Thyroid gland (tissue), 4 donors: Measurements from ENCODE around the gene ACTN3. TPM values are rescaled to one million over a fixed set of nuclear protein-coding genes. Genes with fewer than 3 reads are reported as not detected.

Experiments used
- DNase-seq, 2 donors: peaks; one replicate each; pipeline ENCODE4 v3.0.0-alpha.2; 2019
- H3K27ac ChIP-seq, 3 donors: fragments of 200-600 bp; sonication (generic); 1 replicate in 2 of 3; 2 replicates in 1 of 3; pipeline ENCODE4 v1.5.1; 2016 to 2019; ENCODE audit warnings: mild to moderate bottlenecking in 1 of 3, moderate library complexity in 1 of 3
- H3K27me3 ChIP-seq: fragments of 200-600 bp; sonication (generic); one replicate; pipeline ENCODE4 v1.5.1; 2019
- H3K36me3 ChIP-seq, 2 donors: fragments of 200-600 bp; sonication (generic); one replicate each; pipeline ENCODE4 v1.5.1; 2016 to 2019
- H3K4me1 ChIP-seq, 2 donors: fragments of 200-600 bp; sonication (generic); one replicate each; pipeline ENCODE4 v1.5.1; 2017 to 2019
- H3K4me3 ChIP-seq, 3 donors: fragments of 200-600 bp; sonication (generic); replicated peaks in 1 of 3; 1 replicate in 2 of 3; 2 replicates in 1 of 3; pipeline ENCODE4 v1.5.1; 2016; ENCODE audit warnings: mild to moderate bottlenecking in 1 of 3
- H3K9me3 ChIP-seq: fragments of 200-600 bp; sonication (generic); one replicate; pipeline ENCODE4 v1.5.1; 2017
- CTCF ChIP-seq, 6 experiments: fragments of 200-600 bp in 3 of 6; fragments of 450-650 bp in 3 of 6; sonication (generic) in 3 of 6; IDR thresholded peaks; one replicate each; pipeline ENCODE4 v1.5.1; 2016 to 2019; ENCODE audit warnings: antibody characterized with exemption in 6 of 6, mild to moderate bottlenecking in 2 of 6, inconsistent platforms in 1 of 6, moderate library complexity in 1 of 6
- POLR2A ChIP-seq, 2 donors: fragments of 450-650 bp; IDR thresholded peaks; one replicate each; pipeline ENCODE4 v1.6.1; 2017; ENCODE audit warnings: antibody characterized with exemption in 2 of 2, mild to moderate bottlenecking in 2 of 2, moderate library complexity in 1 of 2
- WGBS, 2 donors: methylation state at CpG; one replicate each; pipeline ENCODE4 v1.1.5; 2017; 5-methylcytosine and 5-hydroxymethylcytosine counted together
- intact Hi-C: fragments of 100-400 bp; cut with DNase I; formaldehyde crosslinking; loops from one replicate; pipeline ENCODE4 v1.15.1; 2023
- total RNA-seq, 4 donors: library from RNA; depleted of rRNA; stranded (reverse); fragments of >200 nt; gene quantifications; one replicate each; pipeline ENCODE4 v1.2.3, GENCODE V29; 2016

ACTN3 gene
- total RNA-seq, 4 donors from 2014 or later: 0.27 TPM; not detected in 3

- intact Hi-C loops: no loop called here
- no peak overlapping the region for H3K27ac ChIP-seq
- H3K27me3 ChIP-seq: no peaks in the 10 kb centered on the region
- 79 to 83% methylated on average over 7 to 12 of the region's 14 CpGs for WGBS, 2 donors
- DNase-seq: no peak
- H3K4me3 ChIP-seq: no peak overlapping the region
- TF ChIP-seq POLR2A (IDR thresholded peaks at IDR 0.05): no peak
- peaks cover 8 to 9% of the 10 kb centered on the region in 2 donors for H3K4me1 ChIP-seq
- H3K9me3 ChIP-seq: no peaks in the 10 kb centered on the region
- H3K36me3 ChIP-seq: no peaks in the 10 kb centered on the region
These were observed 14.7 kb downstream of the ACTN3 start for GRCh38 chr11:66561178-66561974.

GRCh38 chr11:66561975-66562248, 15.2 kb downstream of the ACTN3 start:
- DNase-seq: no peak
- WGBS, 2 donors: 80 to 87% methylated on average over 5 to 9 of the region's 9 CpGs
- Histone ChIP-seq H3K27ac (no peak overlapping the region), H3K36me3 (no peaks in the 10 kb centered on the region), H3K9me3 (no peaks in the 10 kb centered on the region), H3K4me3 (no peak overlapping the region), H3K4me1 (peaks cover 8% of the 10 kb centered on the region in 2 donors), H3K27me3 (no peaks in the 10 kb centered on the region)
- intact Hi-C loops: no loop called here
- TF ChIP-seq POLR2A (IDR thresholded peaks at IDR 0.05): no peak

GRCh38 chr11:66562275-66562674, 15.6 kb downstream of the ACTN3 start:
- Histone ChIP-seq H3K4me1 (peaks cover 8% of the 10 kb centered on the region in 2 donors), H3K36me3 (no peaks in the 10 kb centered on the region), H3K9me3 (no peaks in the 10 kb centered on the region), H3K4me3 (no peak overlapping the region), H3K27me3 (no peaks in the 10 kb centered on the region), H3K27ac (no peak overlapping the region)
- TF ChIP-seq POLR2A (IDR thresholded peaks at IDR 0.05) (no peak), CTCF (IDR thresholded peaks at IDR 0.05) (no peak)
- WGBS, 2 donors: 80 to 90% methylated on average over 2 of the region's 2 CpGs
- intact Hi-C loops: no loop called here
- no peak for DNase-seq

- no peak overlapping the region for H3K4me3 ChIP-seq
- intact Hi-C loops: no loop called here
- no peak for TF ChIP-seq CTCF (IDR thresholded peaks at IDR 0.05)
- TF ChIP-seq POLR2A (IDR thresholded peaks at IDR 0.05): no peak
- no peak for DNase-seq
- H3K27ac ChIP-seq: no peak overlapping the region
- H3K9me3 ChIP-seq: no peaks in the 10 kb centered on the region
- peaks cover 11 to 15% of the 10 kb centered on the region in 2 donors for H3K4me1 ChIP-seq
- H3K27me3 ChIP-seq: no peaks in the 10 kb centered on the region
- no peaks in the 10 kb centered on the region for H3K36me3 ChIP-seq
- WGBS, 2 donors: 85 to 91% methylated on average over 10 to 20 of the region's 20 CpGs
These were observed 16.3 kb downstream of the ACTN3 start for GRCh38 chr11:66562907-66563583.

GRCh38 chr11:66563832-66564231, 17.1 kb downstream of the ACTN3 start:
- H3K27me3 ChIP-seq: no peaks in the 10 kb centered on the region
- no peak overlapping the region for H3K27ac ChIP-seq
- intact Hi-C loops: no loop called here
- H3K4me1 ChIP-seq: peaks cover 9 to 21% of the 10 kb centered on the region in 2 donors
- 93 to 100% methylated on average over 3 to 10 of the region's 10 CpGs for WGBS, 2 donors
- H3K36me3 ChIP-seq: no peaks in the 10 kb centered on the region
- no peak for TF ChIP-seq POLR2A (IDR thresholded peaks at IDR 0.05)
- no peak for TF ChIP-seq CTCF (IDR thresholded peaks at IDR 0.05)
- no peak overlapping the region for H3K4me3 ChIP-seq
- no peak for DNase-seq
- H3K9me3 ChIP-seq: no peaks in the 10 kb centered on the region

GRCh38 chr11:66564538-66564937, 17.8 kb downstream of the ACTN3 start:
- DNase-seq: no peak
- intact Hi-C loops: no loop called here
- Histone ChIP-seq H3K4me1 (peaks cover 3 to 21% of the 10 kb centered on the region in 2 donors), H3K9me3 (no peaks in the 10 kb centered on the region), H3K4me3 (no peak overlapping the region), H3K27me3 (no peaks in the 10 kb centered on the region), H3K27ac (no peak overlapping the region), H3K36me3 (no peaks in the 10 kb centered on the region)
- WGBS, 2 donors: 92 to 95% methylated on average over 14 of the region's 14 CpGs
- TF ChIP-seq CTCF (IDR thresholded peaks at IDR 0.05) (no peak), POLR2A (IDR thresholded peaks at IDR 0.05) (no peak)
